ENCODE results near the gene TMEM81. TPM values are rescaled to one million over a fixed set of nuclear protein-coding genes. Genes with fewer than 3 reads are reported as not detected.

The TMEM81 gene
- polyA plus RNA-seq, 1 of the 3 experiments (the other 2 are of a cell fraction), result 1.8 TPM

DNA sequence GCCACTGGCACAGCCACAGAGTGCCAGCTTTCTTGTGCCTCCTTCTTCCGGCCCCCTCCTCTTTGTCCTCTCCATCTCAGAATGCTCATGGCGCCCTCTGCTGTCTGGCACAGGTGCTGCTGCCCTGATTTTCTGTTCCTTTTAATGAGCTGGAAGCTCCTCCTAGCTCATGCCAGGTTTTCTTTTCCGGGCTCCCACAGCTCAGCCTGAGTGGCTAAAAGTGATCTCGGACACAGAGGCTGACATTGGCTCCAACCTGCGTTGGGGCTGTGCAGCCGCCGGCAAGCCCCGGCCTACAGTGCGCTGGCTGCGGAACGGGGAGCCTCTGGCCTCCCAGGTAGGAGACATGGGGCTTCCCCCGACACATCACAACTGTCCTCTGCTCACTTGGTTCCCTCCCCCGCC lies 22.6 kb downstream of the TMEM81 start:
- Histone ChIP-seq H3K4me3 (ENCODE audit: low read depth in 2 of 2, low read length in 1 of 2) (no peak overlapping the region; a peak in 1 of 4 replicates), H3K9me3 (no peaks in the 10 kb centered on the region), H3K9ac (no peak overlapping the region), H3K4me1 (ENCODE audit: control insufficient read depth in 1 of 2, insufficient read depth in 2 of 2, low read depth in 1 of 2, low read length in 1 of 2) (peaks cover 0 to 5% of the 10 kb centered on the region in 2 experiments; a peak in 1 of 4 replicates), H3K79me2 (ENCODE audit: insufficient read depth) (no peaks in the 10 kb centered on the region), H3K9me2 (no peaks in the 10 kb centered on the region), H3K27me3 (ENCODE audit: insufficient read depth) (no peaks in the 10 kb centered on the region), H3K36me3 (replicated peaks in 1 of 2; ENCODE audit: control insufficient read depth in 1 of 2, insufficient read depth in 2 of 2, low read length in 1 of 2) (no peaks in the 10 kb centered on the region), H3F3A (replicated peaks; ENCODE audit: insufficient read depth) (no peaks in the 10 kb centered on the region), H4K20me1 (ENCODE audit: insufficient read depth) (no peaks in the 10 kb centered on the region), H3K27ac (ENCODE audit: low read depth in 2 of 2, low read length in 1 of 2) (no peak overlapping the region), H3K4me2 (no peak overlapping the region), H2AFZ (ENCODE audit: low read depth) (no peak overlapping the region)
- 41% methylated on average over 12 of the region's 13 CpGs for WGBS (ENCODE audit: low lambda C conversion rate)
- POLR2A ChIA-PET, result interaction anchor here (1.1 kb wide), 2 partner anchors 72 to 88 kb away, joined by 3 to 7 read pairs; no protein-coding TSS in a partner anchor
- peak; percentile 91 for DNase-seq
- peak; percentile 95 for TF ChIP-seq SMC3 (IDR thresholded peaks at IDR 0.05; ENCODE audit: low read depth, low read length)
- no peak for TF ChIP-seq FOXM1 (IDR thresholded peaks at IDR 0.05; ENCODE audit: low read depth)
- peak; percentile 92 for TF ChIP-seq RAD21 (IDR thresholded peaks at IDR 0.05; ENCODE audit: low read length)
- TF ChIP-seq, protein P1, sequence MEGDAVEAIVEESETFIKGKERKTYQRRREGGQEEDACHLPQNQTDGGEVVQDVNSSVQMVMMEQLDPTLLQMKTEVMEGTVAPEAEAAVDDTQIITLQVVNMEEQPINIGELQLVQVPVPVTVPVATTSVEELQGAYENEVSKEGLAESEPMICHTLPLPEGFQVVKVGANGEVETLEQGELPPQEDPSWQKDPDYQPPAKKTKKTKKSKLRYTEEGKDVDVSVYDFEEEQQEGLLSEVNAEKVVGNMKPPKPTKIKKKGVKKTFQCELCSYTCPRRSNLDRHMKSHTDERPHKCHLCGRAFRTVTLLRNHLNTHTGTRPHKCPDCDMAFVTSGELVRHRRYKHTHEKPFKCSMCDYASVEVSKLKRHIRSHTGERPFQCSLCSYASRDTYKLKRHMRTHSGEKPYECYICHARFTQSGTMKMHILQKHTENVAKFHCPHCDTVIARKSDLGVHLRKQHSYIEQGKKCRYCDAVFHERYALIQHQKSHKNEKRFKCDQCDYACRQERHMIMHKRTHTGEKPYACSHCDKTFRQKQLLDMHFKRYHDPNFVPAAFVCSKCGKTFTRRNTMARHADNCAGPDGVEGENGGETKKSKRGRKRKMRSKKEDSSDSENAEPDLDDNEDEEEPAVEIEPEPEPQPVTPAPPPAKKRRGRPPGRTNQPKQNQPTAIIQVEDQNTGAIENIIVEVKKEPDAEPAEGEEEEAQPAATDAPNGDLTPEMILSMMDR (IDR thresholded peaks at IDR 0.05), result peak; percentile 96
- CTCF ChIA-PET, result interaction anchor here (0.6 to 18.8 kb wide), 72 partner anchors 8 to 375 kb away, joined by 3 to 756 read pairs (median 5); partner anchors contain the start of genes CNTN2, RBBP5 and TMEM81

DNA sequence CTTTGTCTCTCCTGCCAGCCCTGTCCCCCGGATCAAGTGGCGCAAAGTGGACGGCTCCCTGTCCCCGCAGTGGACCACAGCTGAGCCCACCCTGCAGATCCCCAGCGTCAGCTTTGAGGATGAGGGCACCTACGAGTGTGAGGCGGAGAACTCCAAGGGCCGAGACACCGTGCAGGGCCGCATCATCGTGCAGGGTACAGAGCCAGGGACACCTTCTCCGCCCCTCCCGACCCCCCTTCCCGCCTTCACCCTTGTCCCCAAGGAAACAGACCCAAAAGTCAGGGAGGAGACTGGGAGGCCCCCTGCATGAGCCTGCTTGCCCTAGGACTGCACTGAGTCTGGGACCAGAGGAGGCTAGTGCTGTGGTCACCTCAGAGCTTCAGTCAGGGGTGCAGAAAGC lies 23.0 kb downstream of the TMEM81 start:
- Histone ChIP-seq H3K4me1 (ENCODE audit: control insufficient read depth in 1 of 2, insufficient read depth in 2 of 2, low read depth in 1 of 2, low read length in 1 of 2) (peaks cover 0 to 5% of the 10 kb centered on the region in 2 experiments; a peak in 1 of 4 replicates), H3K36me3 (replicated peaks in 1 of 2; ENCODE audit: control insufficient read depth in 1 of 2, insufficient read depth in 2 of 2, low read length in 1 of 2) (no peaks in the 10 kb centered on the region), H3K4me3 (ENCODE audit: low read depth in 2 of 2, low read length in 1 of 2) (no peak overlapping the region; a peak in 1 of 4 replicates), H3K9me3 (no peaks in the 10 kb centered on the region), H3K79me2 (ENCODE audit: insufficient read depth) (no peaks in the 10 kb centered on the region), H3K4me2 (no peak overlapping the region), H3K9ac (no peak overlapping the region), H2AFZ (ENCODE audit: low read depth) (no peak overlapping the region), H3K9me2 (no peaks in the 10 kb centered on the region), H3F3A (replicated peaks; ENCODE audit: insufficient read depth) (no peaks in the 10 kb centered on the region), H3K27ac (ENCODE audit: low read depth in 2 of 2, low read length in 1 of 2) (no peak overlapping the region), H4K20me1 (ENCODE audit: insufficient read depth) (no peaks in the 10 kb centered on the region), H3K27me3 (ENCODE audit: insufficient read depth) (no peaks in the 10 kb centered on the region)
- no peak for DNase-seq
- TF ChIP-seq GABPA (IDR thresholded peaks at IDR 0.05; ENCODE audit: low read depth) (no peak), RCOR1 (IDR thresholded peaks at IDR 0.05; ENCODE audit: low read length) (no peak), SIN3A (IDR thresholded peaks at IDR 0.05; ENCODE audit: borderline replicate concordance, low read depth, low read length) (no peak), GATA2 (CRISPR knock-in tag; IDR thresholded peaks at IDR 0.05) (no peak), TAF1 (IDR thresholded peaks at IDR 0.05; ENCODE audit: borderline replicate concordance, low read depth, low read length) (no peak)
- TF ChIP-seq, protein P2, sequence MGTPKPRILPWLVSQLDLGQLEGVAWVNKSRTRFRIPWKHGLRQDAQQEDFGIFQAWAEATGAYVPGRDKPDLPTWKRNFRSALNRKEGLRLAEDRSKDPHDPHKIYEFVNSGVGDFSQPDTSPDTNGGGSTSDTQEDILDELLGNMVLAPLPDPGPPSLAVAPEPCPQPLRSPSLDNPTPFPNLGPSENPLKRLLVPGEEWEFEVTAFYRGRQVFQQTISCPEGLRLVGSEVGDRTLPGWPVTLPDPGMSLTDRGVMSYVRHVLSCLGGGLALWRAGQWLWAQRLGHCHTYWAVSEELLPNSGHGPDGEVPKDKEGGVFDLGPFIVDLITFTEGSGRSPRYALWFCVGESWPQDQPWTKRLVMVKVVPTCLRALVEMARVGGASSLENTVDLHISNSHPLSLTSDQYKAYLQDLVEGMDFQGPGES (IDR thresholded peaks at IDR 0.05; ENCODE audit: low read depth, low read length), result no peak
- ChIA-PET POLR2A (interaction anchor here (1.1 kb wide), 2 partner anchors 72 to 88 kb away, joined by 3 to 7 read pairs; no protein-coding TSS in a partner anchor), CTCF (interaction anchor here (0.6 to 18.8 kb wide), 61 partner anchors 9 to 376 kb away, joined by 3 to 756 read pairs (median 6); partner anchors contain the start of genes CNTN2, RBBP5 and TMEM81)
- 20% methylated on average over 1 of the region's 14 CpGs for WGBS (ENCODE audit: low lambda C conversion rate)

Measured in SK-N-SH (cell line).